GM23338 (cell line): ENCODE results near the gene RPTOR. TPM values are rescaled to one million over a fixed set of nuclear protein-coding genes. Genes with fewer than 3 reads are reported as not detected.

Experiments
- ATAC-seq: fragments of 200-7000 bp; cut with Tn5 transposase; 3 replicates; pipeline ENCODE4 v1.9.1; 2020
- DNase-seq: peaks from one replicate; pipeline ENCODE4 v3.0.0-alpha.2; 2015; ENCODE audit warnings: low spot score
- H2AFZ ChIP-seq: fragments of 200-600 bp; sonication (generic); 2 replicates; pipeline ENCODE4 v1.8.0; 2016; ENCODE audit warnings: antibody characterized with exemption, mild to moderate bottlenecking, moderate library complexity
- H3F3A ChIP-seq: fragments of 200-600 bp; sonication (generic); replicated peaks from 2 replicates; pipeline ENCODE4 v1.8.0; 2017; ENCODE audit warnings: antibody characterized with exemption, mixed run types, low read depth
- H3K27ac ChIP-seq: fragments of 200-600 bp; sonication (generic); 2 replicates; pipeline ENCODE4 v1.6.1; 2016; ENCODE audit warnings: low read depth
- H3K27me3 ChIP-seq: fragments of 200-600 bp; sonication (generic); 2 replicates; pipeline ENCODE4 v1.8.0; 2016; ENCODE audit warnings: mild to moderate bottlenecking, mixed run types, moderate library complexity; ENCODE audit not compliant: insufficient read depth
- H3K36me3 ChIP-seq: fragments of 200-600 bp; sonication (generic); 2 replicates; pipeline ENCODE4 v1.8.0; 2016; ENCODE audit warnings: mild to moderate bottlenecking; ENCODE audit not compliant: insufficient read depth
- H3K4me1 ChIP-seq: fragments of 200-600 bp; sonication (generic); 2 replicates; pipeline ENCODE4 v1.8.0; 2016; ENCODE audit warnings: mild to moderate bottlenecking, moderate library complexity; ENCODE audit not compliant: insufficient read depth
- H3K4me2 ChIP-seq: fragments of 200-600 bp; sonication (generic); 2 replicates; pipeline ENCODE4 v1.7.1; 2017; ENCODE audit warnings: mixed run types
- H3K4me3 ChIP-seq: fragments of 200-600 bp; sonication (generic); 2 replicates; pipeline ENCODE4 v1.6.1; 2016; ENCODE audit warnings: mixed run types
- H3K79me2 ChIP-seq: fragments of 200-600 bp; sonication (generic); replicated peaks from 2 replicates; pipeline ENCODE4 v1.8.0; 2017; ENCODE audit warnings: mild to moderate bottlenecking; ENCODE audit not compliant: insufficient read depth
- H3K9me2 ChIP-seq: fragments of 200-600 bp; sonication (generic); 2 replicates; pipeline ENCODE4 v1.8.0; 2017; ENCODE audit not compliant: insufficient read depth
- H4K20me1 ChIP-seq: fragments of 200-600 bp; sonication (generic); replicated peaks from 2 replicates; pipeline ENCODE4 v1.8.0; 2017; ENCODE audit warnings: mild to moderate bottlenecking; ENCODE audit not compliant: insufficient read depth
- H3K27ac Mint-ChIP-seq: 2 replicates; pipeline ENCODE4 v1.8.0; 2020; ENCODE audit warnings: inconsistent platforms, mild to moderate bottlenecking, moderate library complexity, mixed read lengths
- H3K27me3 Mint-ChIP-seq: 3 replicates; pipeline ENCODE4 v1.8.0; 2022; ENCODE audit warnings: low read depth, mild to moderate bottlenecking, moderate library complexity, mixed read lengths, inconsistent platforms; ENCODE audit not compliant: insufficient read depth, poor library complexity
- H3K36me3 Mint-ChIP-seq: 3 replicates; pipeline ENCODE4 v1.8.0; 2021; ENCODE audit warnings: low read depth, mild to moderate bottlenecking, inconsistent platforms, moderate library complexity, mixed read lengths
- H3K4me1 Mint-ChIP-seq: 3 replicates; pipeline ENCODE4 v1.8.0; 2020; ENCODE audit warnings: mild to moderate bottlenecking, inconsistent platforms, mixed read lengths
- H3K4me3 Mint-ChIP-seq: 3 replicates; pipeline ENCODE4 v1.8.0; 2021; ENCODE audit warnings: moderate library complexity, mild to moderate bottlenecking, inconsistent platforms, mixed read lengths
- H3K9me3 Mint-ChIP-seq: 3 replicates; pipeline ENCODE4 v1.8.0; 2020; ENCODE audit warnings: moderate library complexity, mild to moderate bottlenecking, inconsistent platforms, mixed read lengths
- CREB1 ChIP-seq: fragments of 250-450 bp; sonication (Bioruptor Pico); IDR thresholded peaks from 2 replicates; pipeline ENCODE4 v1.5.0; 2020; ENCODE audit warnings: low read depth, mild to moderate bottlenecking, moderate library complexity
- ETS1 ChIP-seq: IDR thresholded peaks from 2 replicates; pipeline ENCODE4 v1.6.1; 2016; ENCODE audit warnings: antibody characterized with exemption
- EZH2 ChIP-seq: fragments of 200-600 bp; sonication (generic); IDR thresholded peaks from one replicate; pipeline ENCODE4 v1.8.0; 2017; ENCODE audit warnings: antibody characterized with exemption, mild to moderate bottlenecking, low read depth; ENCODE audit not compliant: unreplicated experiment
- EZH2phosphoT487 ChIP-seq: fragments of 200-600 bp; sonication (generic); IDR thresholded peaks from one replicate; pipeline ENCODE4 v1.8.1; 2018; ENCODE audit warnings: antibody characterized with exemption; ENCODE audit not compliant: unreplicated experiment
- JUNB ChIP-seq: IDR thresholded peaks from one replicate; pipeline ENCODE4 v1.6.1; 2016; ENCODE audit warnings: antibody characterized with exemption; ENCODE audit not compliant: unreplicated experiment
- NANOG ChIP-seq: IDR thresholded peaks from 2 replicates; pipeline ENCODE4 v1.6.1; 2016; ENCODE audit warnings: antibody characterized with exemption, borderline replicate concordance
- ZNF114 ChIP-seq: fragments of 250-450 bp; sonication (Bioruptor Pico); IDR thresholded peaks from 2 replicates; pipeline ENCODE4 v1.5.0; 2020; ENCODE audit warnings: mild to moderate bottlenecking, moderate library complexity
- ZNF331 ChIP-seq: fragments of 250-450 bp; sonication (Bioruptor Pico); IDR thresholded peaks from 2 replicates; pipeline ENCODE4 v1.5.0; 2020; ENCODE audit warnings: low read depth, mild to moderate bottlenecking, moderate library complexity
- polyA plus RNA-seq: library from polyadenylated mRNA; unstranded; fragments of >200 nt; fragmentation: Nextera tagmentation; extraction: Ambion mirVana; gene quantifications from 2 replicates; pipeline ENCODE4 v1.2.1, GENCODE V29; 2016
- total RNA-seq: library from RNA; depleted of rRNA; stranded (reverse); fragments of >200 nt; shearing (Covaris generic); gene quantifications from 2 replicates; pipeline ENCODE4 v1.2.3, GENCODE V29; 2014
- TF ChIP-seq, protein P1 (sequence below): IDR thresholded peaks from one replicate; pipeline ENCODE4 v1.6.1; 2018; ENCODE audit warnings: antibody characterized with exemption; ENCODE audit not compliant: unreplicated experiment
- TF ChIP-seq, protein P2 (sequence below), 2 experiments: fragments of 200-600 bp in 1 of 2; sonication (generic) in 1 of 2; conservative IDR thresholded peaks; 2 replicates each; pipeline versions ENCODE4 v1.5.1 to v1.6.1; 2016 to 2017; ENCODE audit warnings: antibody characterized with exemption in 2 of 2, low read depth in 2 of 2, mild to moderate bottlenecking in 2 of 2, moderate library complexity in 1 of 2

RPTOR gene
- total and polyA plus RNA-seq, 2 experiments from 2014 or later: 9.5 to 38.0 TPM

DNA sequence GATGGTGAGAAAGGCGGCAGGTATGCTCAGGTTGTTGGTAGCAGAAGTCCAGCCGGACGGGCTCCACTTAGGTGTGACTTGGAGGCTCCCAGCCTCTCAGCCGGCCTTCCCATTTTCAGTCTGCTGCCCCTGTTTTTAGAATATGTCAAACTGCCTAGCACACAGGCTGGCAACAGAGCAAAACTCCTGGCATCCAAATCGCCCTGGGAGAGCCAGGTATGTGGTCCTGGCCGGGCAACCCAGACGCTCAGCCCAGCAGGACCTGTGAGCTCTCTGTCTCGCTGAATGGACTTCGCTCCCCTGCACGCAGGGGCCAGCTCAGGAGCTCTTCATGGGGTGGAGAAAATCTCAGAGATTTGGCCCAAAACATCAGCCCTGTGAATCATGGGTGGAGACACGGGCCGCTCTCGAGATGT is 299.1 kb downstream of the RPTOR start (continued):
- TF ChIP-seq ZNF114 (CRISPR knock-in tag) (no peak), ZNF331 (CRISPR knock-in tag) (no peak), EZH2phosphoT487 (no peak), ETS1 (no peak)
- TF ChIP-seq, protein P1, sequence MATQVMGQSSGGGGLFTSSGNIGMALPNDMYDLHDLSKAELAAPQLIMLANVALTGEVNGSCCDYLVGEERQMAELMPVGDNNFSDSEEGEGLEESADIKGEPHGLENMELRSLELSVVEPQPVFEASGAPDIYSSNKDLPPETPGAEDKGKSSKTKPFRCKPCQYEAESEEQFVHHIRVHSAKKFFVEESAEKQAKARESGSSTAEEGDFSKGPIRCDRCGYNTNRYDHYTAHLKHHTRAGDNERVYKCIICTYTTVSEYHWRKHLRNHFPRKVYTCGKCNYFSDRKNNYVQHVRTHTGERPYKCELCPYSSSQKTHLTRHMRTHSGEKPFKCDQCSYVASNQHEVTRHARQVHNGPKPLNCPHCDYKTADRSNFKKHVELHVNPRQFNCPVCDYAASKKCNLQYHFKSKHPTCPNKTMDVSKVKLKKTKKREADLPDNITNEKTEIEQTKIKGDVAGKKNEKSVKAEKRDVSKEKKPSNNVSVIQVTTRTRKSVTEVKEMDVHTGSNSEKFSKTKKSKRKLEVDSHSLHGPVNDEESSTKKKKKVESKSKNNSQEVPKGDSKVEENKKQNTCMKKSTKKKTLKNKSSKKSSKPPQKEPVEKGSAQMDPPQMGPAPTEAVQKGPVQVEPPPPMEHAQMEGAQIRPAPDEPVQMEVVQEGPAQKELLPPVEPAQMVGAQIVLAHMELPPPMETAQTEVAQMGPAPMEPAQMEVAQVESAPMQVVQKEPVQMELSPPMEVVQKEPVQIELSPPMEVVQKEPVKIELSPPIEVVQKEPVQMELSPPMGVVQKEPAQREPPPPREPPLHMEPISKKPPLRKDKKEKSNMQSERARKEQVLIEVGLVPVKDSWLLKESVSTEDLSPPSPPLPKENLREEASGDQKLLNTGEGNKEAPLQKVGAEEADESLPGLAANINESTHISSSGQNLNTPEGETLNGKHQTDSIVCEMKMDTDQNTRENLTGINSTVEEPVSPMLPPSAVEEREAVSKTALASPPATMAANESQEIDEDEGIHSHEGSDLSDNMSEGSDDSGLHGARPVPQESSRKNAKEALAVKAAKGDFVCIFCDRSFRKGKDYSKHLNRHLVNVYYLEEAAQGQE: no peak

GRCh38 chr17:80844418-80844990 is 299.9 kb downstream of the RPTOR start:
- no peak for DNase-seq
- no peaks in the 10 kb centered on the region for H3K27me3 ChIP-seq
- ATAC-seq: no peak
- H3K4me3 Mint-ChIP-seq: no peak overlapping the region
- H3K36me3 Mint-ChIP-seq: peaks cover 12% of the 10 kb centered on the region
- peaks cover 22% of the 10 kb centered on the region for H3K4me1 Mint-ChIP-seq
- peaks cover 8% of the 10 kb centered on the region for H3K27me3 Mint-ChIP-seq
- no peak overlapping the region for H3K4me3 ChIP-seq
- no peaks in the 10 kb centered on the region; the same call in 2 of the 3 replicates for H3K9me3 Mint-ChIP-seq
- no peak overlapping the region for H3K27ac ChIP-seq
- no peaks in the 10 kb centered on the region for H3K9me2 ChIP-seq
- TF ChIP-seq NANOG (no peak), EZH2 (no peak)
- H3K36me3 ChIP-seq: no peaks in the 10 kb centered on the region
- no peak overlapping the region for H2AFZ ChIP-seq
- no peaks in the 10 kb centered on the region for H3K79me2 ChIP-seq
- no peaks in the 10 kb centered on the region; the same call in 1 of the 2 replicates for H4K20me1 ChIP-seq
- H3K27ac Mint-ChIP-seq: peak overlapping the region; percentile 74; the same call in 1 of the 2 replicates
- no peak overlapping the region for H3K4me2 ChIP-seq
- no peaks in the 10 kb centered on the region for H3F3A ChIP-seq
- H3K4me1 ChIP-seq: no peaks in the 10 kb centered on the region

- no peak overlapping the region for H3K4me3 Mint-ChIP-seq
- Histone ChIP-seq H3K27ac (no peak overlapping the region), H3K4me1 (no peaks in the 10 kb centered on the region), H4K20me1 (no peaks in the 10 kb centered on the region; the same call in 1 of the 2 replicates), H2AFZ (no peak overlapping the region), H3K36me3 (no peaks in the 10 kb centered on the region), H3K4me2 (no peak overlapping the region), H3K4me3 (no peak overlapping the region), H3K27me3 (no peaks in the 10 kb centered on the region), H3K79me2 (no peaks in the 10 kb centered on the region), H3K9me2 (no peaks in the 10 kb centered on the region), H3F3A (no peaks in the 10 kb centered on the region)
- peaks cover 22% of the 10 kb centered on the region for H3K4me1 Mint-ChIP-seq
- no peaks in the 10 kb centered on the region; the same call in 2 of the 3 replicates for H3K9me3 Mint-ChIP-seq
- peak; percentile 37 for ATAC-seq
- H3K27me3 Mint-ChIP-seq: peaks cover 8% of the 10 kb centered on the region
- DNase-seq: no peak
- peak overlapping the region; percentile 76 for H3K27ac Mint-ChIP-seq
- H3K36me3 Mint-ChIP-seq: peaks cover 12% of the 10 kb centered on the region
- TF ChIP-seq EZH2phosphoT487 (no peak), EZH2 (no peak), JUNB (no peak), NANOG (no peak), CREB1 (no peak)
- TF ChIP-seq, protein P1: no peak
- TF ChIP-seq, protein P2, sequence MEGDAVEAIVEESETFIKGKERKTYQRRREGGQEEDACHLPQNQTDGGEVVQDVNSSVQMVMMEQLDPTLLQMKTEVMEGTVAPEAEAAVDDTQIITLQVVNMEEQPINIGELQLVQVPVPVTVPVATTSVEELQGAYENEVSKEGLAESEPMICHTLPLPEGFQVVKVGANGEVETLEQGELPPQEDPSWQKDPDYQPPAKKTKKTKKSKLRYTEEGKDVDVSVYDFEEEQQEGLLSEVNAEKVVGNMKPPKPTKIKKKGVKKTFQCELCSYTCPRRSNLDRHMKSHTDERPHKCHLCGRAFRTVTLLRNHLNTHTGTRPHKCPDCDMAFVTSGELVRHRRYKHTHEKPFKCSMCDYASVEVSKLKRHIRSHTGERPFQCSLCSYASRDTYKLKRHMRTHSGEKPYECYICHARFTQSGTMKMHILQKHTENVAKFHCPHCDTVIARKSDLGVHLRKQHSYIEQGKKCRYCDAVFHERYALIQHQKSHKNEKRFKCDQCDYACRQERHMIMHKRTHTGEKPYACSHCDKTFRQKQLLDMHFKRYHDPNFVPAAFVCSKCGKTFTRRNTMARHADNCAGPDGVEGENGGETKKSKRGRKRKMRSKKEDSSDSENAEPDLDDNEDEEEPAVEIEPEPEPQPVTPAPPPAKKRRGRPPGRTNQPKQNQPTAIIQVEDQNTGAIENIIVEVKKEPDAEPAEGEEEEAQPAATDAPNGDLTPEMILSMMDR (conservative IDR thresholded peaks at IDR 0.05; ENCODE audit: low read depth in 2 of 2): no peak
Observed at GRCh38 chr17:80845069-80845862, 300.6 kb downstream of the RPTOR start.
